Measurements from ENCODE around the gene CACNA1A. TPM values are rescaled to one million over a fixed set of nuclear protein-coding genes. Genes with fewer than 3 reads are reported as not detected.
"Not testable (repeated sequence)": the region's sequence is repeated elsewhere in the genome, so short reads cannot be mapped to it uniquely, and the experiment has no call there.

Gene CACNA1A
- total RNA-seq, 2 experiments from 2014 or later: 0.33 to 0.35 TPM

DNA sequence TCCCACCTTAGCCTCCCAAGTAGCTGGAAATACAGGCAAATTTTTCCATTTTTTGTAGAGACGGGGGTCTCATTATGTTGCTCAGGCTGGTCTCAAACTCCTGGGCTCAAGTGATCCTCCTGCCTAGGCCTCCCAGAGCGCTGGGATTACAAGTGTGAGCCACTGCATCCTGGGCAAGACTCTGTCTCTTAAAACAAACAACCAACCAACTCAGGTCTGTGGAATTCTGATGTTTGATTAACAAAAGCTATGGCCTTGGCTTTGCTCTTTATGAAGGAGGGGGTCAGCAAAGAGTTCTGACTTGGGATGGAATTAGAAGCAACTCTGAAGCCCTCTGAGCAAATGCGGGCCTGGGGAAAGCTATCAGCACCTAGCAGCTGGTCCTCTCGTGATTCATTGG is 238.4 kb downstream of the CACNA1A start:
- no peaks in the 10 kb centered on the region for H3K4me1 Mint-ChIP-seq (ENCODE audit: low read depth)

DNA sequence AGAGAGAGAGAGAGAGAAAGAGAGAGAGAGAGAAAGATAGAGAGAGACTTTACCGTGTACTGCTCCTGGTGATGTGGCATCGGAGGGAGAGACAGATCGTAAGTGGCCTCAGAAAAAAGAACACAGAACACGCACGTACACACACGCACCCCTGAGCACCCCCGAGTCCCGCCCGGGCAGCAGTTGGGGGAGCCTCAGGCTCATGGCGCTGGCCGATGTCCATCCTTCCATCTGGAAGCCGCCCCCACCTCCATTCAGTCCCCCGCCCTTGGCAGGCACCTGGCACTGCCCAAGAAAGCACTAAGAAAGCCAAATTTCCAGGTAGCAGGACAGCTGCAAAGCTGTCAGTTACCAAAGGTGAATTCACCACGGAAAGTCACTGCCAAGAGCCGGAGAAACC is 239.1 kb downstream of the CACNA1A start:
- Mint-ChIP-seq H3K27ac (no peak overlapping the region), H3K36me3 (ENCODE audit: low read depth) (no peaks in the 10 kb centered on the region), H3K4me1 (ENCODE audit: low read depth) (peaks cover 5% of the 10 kb centered on the region), H3K9me3 (no peaks in the 10 kb centered on the region), H3K4me3 (no peak overlapping the region), H3K27me3 (ENCODE audit: low read depth) (peaks cover 2% of the 10 kb centered on the region)
- CTCF ChIA-PET: interaction anchor here (0.6 kb wide), 1 partner anchor 61 kb away, joined by 3 read pairs; no protein-coding TSS in a partner anchor
- intact Hi-C loops (cut with micrococcal nuclease): no loop called here
- DNase-seq: no peak

More for the DNA sequence above, 238.4 kb downstream of the CACNA1A start:
- no peaks in the 10 kb centered on the region for H3K36me3 Mint-ChIP-seq (ENCODE audit: low read depth)
- H3K27ac Mint-ChIP-seq: no peak overlapping the region
- CTCF ChIA-PET: interaction anchor here (0.8 kb wide), 1 partner anchor 11 kb away, joined by 3 read pairs; no protein-coding TSS in a partner anchor
- peaks cover 2% of the 10 kb centered on the region for H3K27me3 Mint-ChIP-seq (ENCODE audit: low read depth)
- intact Hi-C loops (cut with micrococcal nuclease): no loop called here
- H3K4me3 Mint-ChIP-seq: no peak overlapping the region
- H3K9me3 Mint-ChIP-seq: no peaks in the 10 kb centered on the region
- no peak for DNase-seq

DNA sequence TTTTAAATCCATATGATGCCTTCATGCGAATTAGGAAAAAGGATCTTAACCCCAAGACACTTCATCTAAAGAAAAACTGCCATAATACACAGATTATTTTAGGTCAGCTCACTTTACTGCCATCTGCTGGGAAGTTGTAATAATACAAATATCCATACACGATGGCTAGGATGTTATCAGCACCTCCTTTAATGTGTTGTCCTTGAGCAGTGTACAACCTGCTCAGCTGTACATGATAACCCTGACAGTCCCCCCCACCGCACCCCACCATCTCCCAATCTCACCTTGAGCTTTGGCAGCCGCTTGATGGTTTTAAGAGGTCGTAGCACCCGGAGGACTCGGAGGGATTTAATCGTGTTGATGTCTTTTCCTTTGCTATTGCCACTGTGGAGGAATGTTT is 243.8 kb downstream of the CACNA1A start:
- Mint-ChIP-seq H3K4me3 (no peak overlapping the region), H3K27ac (no peak overlapping the region), H3K4me1 (ENCODE audit: low read depth) (peaks cover 15% of the 10 kb centered on the region), H3K9me3 (no peaks in the 10 kb centered on the region), H3K27me3 (ENCODE audit: low read depth) (peaks cover 9% of the 10 kb centered on the region), H3K36me3 (ENCODE audit: low read depth) (no peaks in the 10 kb centered on the region)
- intact Hi-C loops (cut with micrococcal nuclease): loop anchor here (1.0 to 2.0 kb wide), 5 partner anchors 49 to 284 kb away; partner anchors contain the start of genes IER2 and STX10
- no peak for DNase-seq
- CTCF ChIA-PET: interaction anchor here (0.9 to 6.3 kb wide), 10 partner anchors 10 to 336 kb away, joined by 3 to 49 read pairs (median 5); no protein-coding TSS in a partner anchor

DNA sequence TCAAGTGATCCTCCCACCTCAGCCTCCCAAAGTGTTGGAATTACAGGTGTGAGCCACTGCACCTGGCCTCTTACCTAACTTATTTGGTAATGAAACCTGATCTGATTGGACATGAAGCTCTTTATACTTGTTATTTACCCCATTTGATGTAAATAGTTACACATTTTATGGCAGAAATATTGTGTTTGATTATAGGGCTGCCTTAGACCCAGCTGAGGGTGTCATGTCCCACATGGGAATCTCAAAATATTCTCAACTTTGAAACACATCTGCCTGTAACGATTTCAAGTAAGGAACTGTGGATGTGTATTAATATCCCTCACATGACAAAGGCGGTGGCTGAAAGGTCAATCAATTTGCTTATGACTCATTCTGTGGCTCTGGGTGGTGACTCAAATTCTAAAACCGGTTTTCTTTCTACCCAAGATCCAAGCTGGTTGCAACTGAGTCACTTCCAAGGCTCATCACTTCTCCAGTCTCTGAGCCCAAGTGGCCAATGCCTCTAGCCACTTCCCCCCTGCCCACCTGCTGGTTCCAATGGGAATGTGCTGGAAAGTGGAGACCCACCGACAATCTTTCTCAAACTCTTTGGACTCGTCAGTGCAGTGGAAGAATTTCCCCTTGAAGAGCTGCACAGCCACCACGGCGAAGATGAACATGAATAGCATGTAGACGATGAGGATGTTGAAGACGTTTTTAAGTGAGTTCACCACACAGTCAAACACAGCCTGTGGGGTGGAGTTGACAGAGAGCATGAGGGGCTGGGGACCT is 245.2 kb downstream of the CACNA1A start:
- Mint-ChIP-seq H3K9me3 (no peaks in the 10 kb centered on the region), H3K27me3 (ENCODE audit: low read depth) (peaks cover 18% of the 10 kb centered on the region), H3K4me3 (no peak overlapping the region), H3K36me3 (ENCODE audit: low read depth) (peaks cover 2% of the 10 kb centered on the region), H3K27ac (no peak overlapping the region), H3K4me1 (ENCODE audit: low read depth) (peaks cover 15% of the 10 kb centered on the region)
- intact Hi-C loops (cut with micrococcal nuclease): loop anchor here (1.0 kb wide), 1 partner anchor 53 kb away; no protein-coding TSS in a partner anchor
- CTCF ChIA-PET: interaction anchor here (0.5 to 6.3 kb wide), 6 partner anchors 13 to 359 kb away, joined by 3 to 49 read pairs (median 3); no protein-coding TSS in a partner anchor
- peak; percentile 51 for DNase-seq

DNA sequence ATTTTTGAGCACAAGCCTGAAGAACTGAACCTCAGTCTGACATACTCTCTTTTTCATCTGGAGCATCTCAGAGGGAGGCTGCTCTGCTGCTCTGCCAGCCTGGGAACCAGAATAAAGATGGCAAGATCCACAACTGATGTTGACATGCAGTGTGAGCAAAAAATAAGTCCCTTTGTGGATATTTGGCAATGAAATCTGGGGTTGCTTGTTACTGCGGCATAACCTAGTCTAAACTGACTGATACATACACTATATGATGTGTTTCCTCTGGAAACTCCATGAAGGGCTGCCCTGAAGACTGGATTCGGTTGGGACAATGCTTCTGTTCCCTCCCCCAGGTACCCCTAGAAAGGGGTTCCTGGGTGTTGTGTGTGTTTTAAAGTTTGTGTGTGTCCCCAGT is 249.4 kb downstream of the CACNA1A start:
- no peak for DNase-seq
- intact Hi-C loops (cut with micrococcal nuclease): no loop called here
- CTCF ChIA-PET: no interaction called here
- Mint-ChIP-seq H3K36me3 (ENCODE audit: low read depth) (peaks cover 2% of the 10 kb centered on the region), H3K9me3 (no peaks in the 10 kb centered on the region), H3K4me3 (no peak overlapping the region), H3K4me1 (ENCODE audit: low read depth) (peaks cover 11% of the 10 kb centered on the region), H3K27ac (no peak overlapping the region), H3K27me3 (ENCODE audit: low read depth) (peaks cover 19% of the 10 kb centered on the region)

DNA sequence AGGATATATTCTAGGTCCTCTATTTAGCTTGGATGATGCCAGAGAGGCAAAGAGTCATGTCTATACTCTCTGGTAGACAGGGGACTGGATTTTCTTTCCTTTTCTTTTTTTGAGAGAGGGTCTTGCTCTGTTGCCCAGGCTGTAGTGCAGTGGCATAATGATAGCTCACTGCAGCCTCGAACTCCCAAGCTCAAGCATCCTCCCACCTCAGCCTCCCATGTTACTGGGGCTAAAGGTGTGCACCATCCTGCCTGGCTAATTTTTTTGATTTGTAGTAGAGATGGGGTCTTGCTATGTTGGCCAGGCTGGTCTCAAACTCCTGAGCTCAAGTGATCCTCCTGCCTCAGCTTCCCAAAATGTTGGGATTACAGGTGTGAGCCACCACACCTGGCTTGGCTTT is 249.9 kb downstream of the CACNA1A start:
- H3K36me3 Mint-ChIP-seq (ENCODE audit: low read depth); H3K27ac Mint-ChIP-seq; H3K4me1 Mint-ChIP-seq (ENCODE audit: low read depth); H3K4me3 Mint-ChIP-seq; CTCF ChIA-PET; H3K9me3 Mint-ChIP-seq; DNase-seq; intact Hi-C loops (cut with micrococcal nuclease): not testable (repeated sequence)
- H3K27me3 Mint-ChIP-seq (ENCODE audit: low read depth): peaks cover 19% of the 10 kb centered on the region

DNA sequence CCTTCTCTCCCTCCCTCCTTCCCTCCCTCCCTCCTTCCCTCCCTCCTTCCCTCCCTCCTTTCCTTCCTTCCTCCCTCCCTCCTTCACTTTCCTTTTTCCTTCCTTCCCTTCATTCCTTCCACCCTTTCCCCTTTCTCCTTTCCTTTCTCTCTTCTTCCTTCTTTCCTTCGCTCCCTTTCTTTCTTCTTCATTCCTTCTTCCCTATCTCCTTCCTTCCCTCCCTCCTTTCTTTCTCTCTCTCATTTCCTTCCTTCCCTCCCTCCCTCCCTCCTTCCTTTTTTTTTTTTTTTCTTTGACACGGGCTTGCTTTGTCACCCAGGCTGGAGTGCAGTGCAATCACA is 250.6 kb downstream of the CACNA1A start:
- Mint-ChIP-seq H3K4me3 (no peak overlapping the region), H3K9me3 (no peaks in the 10 kb centered on the region), H3K4me1 (ENCODE audit: low read depth) (peaks cover 2% of the 10 kb centered on the region), H3K27me3 (ENCODE audit: low read depth) (peaks cover 19% of the 10 kb centered on the region), H3K27ac (no peak overlapping the region), H3K36me3 (ENCODE audit: low read depth) (peaks cover 2% of the 10 kb centered on the region)
- intact Hi-C loops (cut with micrococcal nuclease): no loop called here
- CTCF ChIA-PET: interaction anchor here (0.7 kb wide), 1 partner anchor 481 kb away, joined by 3 read pairs; no protein-coding TSS in a partner anchor
- no peak for DNase-seq

DNA sequence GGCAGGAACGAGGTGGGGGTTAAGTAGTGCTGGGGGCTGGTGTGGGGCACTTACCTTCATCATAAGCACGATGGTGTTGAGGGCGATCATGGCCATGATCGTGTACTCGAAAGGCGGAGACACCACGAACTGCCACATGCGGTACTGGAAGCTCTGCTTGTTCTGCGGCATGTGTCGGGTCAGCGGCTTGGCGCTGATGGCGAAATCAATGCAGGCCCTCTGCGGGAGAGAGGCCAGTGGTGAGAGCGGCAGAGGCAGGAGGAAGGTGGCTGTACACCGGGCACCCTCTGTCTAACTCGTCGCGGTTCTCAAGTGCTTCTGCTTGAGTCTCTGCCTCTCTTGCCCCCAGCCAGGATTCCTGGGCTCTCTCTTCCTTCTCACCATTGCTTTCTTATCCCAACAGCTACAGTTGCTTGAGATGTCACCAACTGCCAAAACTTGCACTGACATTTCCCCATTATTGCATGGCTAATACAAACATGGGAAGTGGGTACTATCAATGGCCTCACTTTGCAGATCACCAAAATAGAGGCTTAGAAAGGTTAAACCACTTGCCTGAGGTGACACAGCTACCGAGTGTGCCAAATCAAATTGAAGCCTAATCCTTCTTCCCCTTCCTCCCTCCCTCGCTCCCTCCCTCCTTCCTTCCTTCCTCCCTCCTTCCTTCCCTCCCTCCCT is 251.1 kb downstream of the CACNA1A start:
- H3K27ac Mint-ChIP-seq: no peak overlapping the region
- CTCF ChIA-PET: interaction anchor here (0.7 kb wide), 1 partner anchor 482 kb away, joined by 3 read pairs; no protein-coding TSS in a partner anchor
- no peak overlapping the region for H3K4me3 Mint-ChIP-seq
- peaks cover 19% of the 10 kb centered on the region for H3K27me3 Mint-ChIP-seq (ENCODE audit: low read depth)
- DNase-seq: no peak
- H3K36me3 Mint-ChIP-seq (ENCODE audit: low read depth): peaks cover 2% of the 10 kb centered on the region
- intact Hi-C loops (cut with micrococcal nuclease): no loop called here
- no peaks in the 10 kb centered on the region for H3K9me3 Mint-ChIP-seq
- H3K4me1 Mint-ChIP-seq (ENCODE audit: low read depth): no peaks in the 10 kb centered on the region

DNA sequence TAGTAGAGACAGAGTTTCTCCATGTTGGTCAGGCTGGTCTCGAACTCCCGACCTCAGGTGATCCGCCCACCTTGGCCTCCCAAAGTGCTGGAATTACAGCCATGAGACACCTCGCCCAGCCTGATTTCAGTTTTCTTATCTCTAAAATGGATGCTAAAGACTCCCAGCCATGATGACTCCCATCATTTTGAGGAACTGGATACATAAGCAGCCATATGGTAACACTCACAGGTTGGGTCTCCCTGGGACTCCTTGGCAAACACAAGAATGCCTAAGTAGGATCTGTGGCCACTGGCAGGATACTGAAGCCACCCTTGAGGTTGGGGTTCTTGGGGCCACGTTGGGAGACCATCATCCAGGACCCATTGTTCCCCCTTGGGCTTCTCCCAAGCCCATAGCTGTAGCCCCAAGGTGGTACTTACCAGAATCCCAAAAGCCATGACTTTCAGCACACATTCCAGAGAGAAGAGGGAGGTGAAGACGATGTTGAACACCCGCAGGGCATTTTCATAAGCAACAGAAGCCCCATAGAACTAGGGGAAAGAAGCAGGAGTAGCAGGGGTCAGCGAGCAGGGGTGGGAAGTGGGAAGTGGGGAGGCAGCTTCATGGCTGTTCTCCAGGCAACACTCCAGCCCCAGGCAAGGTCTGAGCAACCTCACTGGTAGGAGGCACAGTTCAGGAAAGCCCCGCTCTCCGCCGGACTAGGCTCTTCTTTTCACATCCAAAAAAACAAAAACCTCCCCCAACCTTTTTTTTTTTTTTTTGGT is 253.5 kb downstream of the CACNA1A start:
- H3K9me3 Mint-ChIP-seq: no peaks in the 10 kb centered on the region
- intact Hi-C loops (cut with micrococcal nuclease): no loop called here
- no peak for DNase-seq
- no peak overlapping the region for H3K4me3 Mint-ChIP-seq
- H3K27ac Mint-ChIP-seq: no peak overlapping the region
- H3K36me3 Mint-ChIP-seq (ENCODE audit: low read depth): peaks cover 2% of the 10 kb centered on the region
- H3K27me3 Mint-ChIP-seq (ENCODE audit: low read depth): peaks cover 12% of the 10 kb centered on the region
- CTCF ChIA-PET: interaction anchor here (0.6 kb wide), 1 partner anchor 100 kb away, joined by 5 read pairs; no protein-coding TSS in a partner anchor
- no peaks in the 10 kb centered on the region for H3K4me1 Mint-ChIP-seq (ENCODE audit: low read depth)

DNA sequence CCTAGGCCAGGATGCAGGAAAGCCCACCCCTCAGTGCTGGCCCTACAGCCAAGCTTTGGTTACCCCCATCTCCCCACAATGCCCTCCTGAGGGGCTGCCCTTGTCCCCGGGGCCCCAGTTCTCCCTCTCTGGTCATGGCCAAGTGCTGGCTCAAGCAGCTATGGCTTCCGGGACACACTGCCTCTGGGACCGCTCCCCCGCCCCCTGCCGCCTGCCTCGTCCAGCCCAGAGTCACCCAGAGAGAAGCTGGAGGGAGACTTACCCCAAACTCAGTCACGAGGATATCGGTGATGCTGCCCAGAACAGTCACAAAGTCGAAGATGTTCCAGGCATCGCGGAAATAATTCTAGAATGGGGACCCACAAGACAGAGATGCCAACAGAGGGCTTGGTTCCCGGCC is 261.4 kb downstream of the CACNA1A start:
- H3K27ac Mint-ChIP-seq: no peak overlapping the region
- CTCF ChIA-PET: no interaction called here
- intact Hi-C loops (cut with micrococcal nuclease): no loop called here
- DNase-seq: no peak
- no peak overlapping the region for H3K4me3 Mint-ChIP-seq
- H3K9me3 Mint-ChIP-seq: no peaks in the 10 kb centered on the region
- H3K27me3 Mint-ChIP-seq (ENCODE audit: low read depth): no peaks in the 10 kb centered on the region
- H3K36me3 Mint-ChIP-seq (ENCODE audit: low read depth): no peaks in the 10 kb centered on the region
- H3K4me1 Mint-ChIP-seq (ENCODE audit: low read depth): peaks cover 19% of the 10 kb centered on the region

DNA sequence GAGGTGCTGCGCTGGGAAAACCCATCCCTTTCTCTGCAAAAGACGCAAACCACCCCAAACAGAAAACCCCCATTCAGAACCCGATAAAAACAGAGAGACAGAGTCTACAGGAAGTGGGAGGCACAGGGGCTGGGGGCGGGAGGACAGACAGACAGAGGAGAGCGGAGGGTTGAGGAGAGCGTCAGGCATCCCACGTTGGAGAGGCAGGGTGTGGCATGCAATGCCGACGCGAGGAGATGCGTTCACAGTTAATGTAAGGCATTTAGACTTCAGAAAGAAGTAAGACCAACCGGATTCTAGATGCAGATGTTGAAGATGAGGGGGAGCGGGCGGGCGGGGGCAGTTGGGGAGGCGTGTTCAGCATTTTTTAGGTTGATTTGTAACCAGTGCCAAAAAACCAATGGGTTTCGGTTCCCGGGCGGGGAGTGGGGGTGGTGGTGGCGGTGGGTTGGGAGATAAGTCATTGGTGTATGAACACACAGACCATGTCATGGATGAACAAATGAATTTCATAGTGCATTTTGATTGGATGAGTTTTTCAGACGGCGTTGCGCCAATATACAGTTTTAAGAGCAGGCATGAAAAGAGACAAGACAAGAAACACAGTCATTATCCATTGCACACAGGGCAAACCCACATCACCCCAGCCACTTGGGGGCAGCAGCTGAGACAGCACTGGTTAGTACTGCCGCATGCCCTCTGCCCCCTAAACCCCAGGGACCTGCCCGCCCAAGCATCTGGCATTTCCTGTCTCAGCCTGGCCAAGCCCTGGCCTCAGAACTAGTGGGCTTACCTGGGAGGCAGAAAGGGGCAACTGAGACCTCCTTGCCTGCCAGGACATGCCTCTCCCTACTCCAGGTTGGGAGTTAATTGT is 264.8 kb downstream of the CACNA1A start:
- CTCF ChIA-PET: no interaction called here
- DNase-seq: peak; percentile 49
- Mint-ChIP-seq H3K4me1 (ENCODE audit: low read depth) (peaks cover 19% of the 10 kb centered on the region), H3K4me3 (peak overlapping the region; percentile 34), H3K9me3 (no peaks in the 10 kb centered on the region), H3K27ac (peak overlapping the region; percentile 67), H3K36me3 (ENCODE audit: low read depth) (no peaks in the 10 kb centered on the region), H3K27me3 (ENCODE audit: low read depth) (no peaks in the 10 kb centered on the region)
- intact Hi-C loops (cut with micrococcal nuclease): no loop called here

All from activated naive CD4-positive, alpha-beta T cell treated with anti-CD3 and anti-CD28 coated beads for 36 hours (primary cell).